Muscle of arm (tissue), 12 donors: ENCODE measurements around the gene HECTD3. TPM values are rescaled to one million over a fixed set of nuclear protein-coding genes. Genes with fewer than 3 reads are reported as not detected.
"Not testable (repeated sequence)": the region's sequence is repeated elsewhere in the genome, so short reads cannot be mapped to it uniquely, and the experiment has no call there.

Source experiments
- DNase-seq: peaks from one replicate; pipeline ENCODE4 v3.0.0-alpha.2; 2013
- polyA plus RNA-seq, 12 donors: library from polyadenylated mRNA; unstranded; fragments of 120-200 nt; gene quantifications; one replicate each; pipeline ENCODE4 v1.2.1, GENCODE V29; 2013; ENCODE audit not compliant: insufficient read length in 12 of 12

HECTD3 gene
- polyA plus RNA-seq, 12 donors: 26.0 to 39.4 (median 30.5) TPM; not detected in 1

DNA sequence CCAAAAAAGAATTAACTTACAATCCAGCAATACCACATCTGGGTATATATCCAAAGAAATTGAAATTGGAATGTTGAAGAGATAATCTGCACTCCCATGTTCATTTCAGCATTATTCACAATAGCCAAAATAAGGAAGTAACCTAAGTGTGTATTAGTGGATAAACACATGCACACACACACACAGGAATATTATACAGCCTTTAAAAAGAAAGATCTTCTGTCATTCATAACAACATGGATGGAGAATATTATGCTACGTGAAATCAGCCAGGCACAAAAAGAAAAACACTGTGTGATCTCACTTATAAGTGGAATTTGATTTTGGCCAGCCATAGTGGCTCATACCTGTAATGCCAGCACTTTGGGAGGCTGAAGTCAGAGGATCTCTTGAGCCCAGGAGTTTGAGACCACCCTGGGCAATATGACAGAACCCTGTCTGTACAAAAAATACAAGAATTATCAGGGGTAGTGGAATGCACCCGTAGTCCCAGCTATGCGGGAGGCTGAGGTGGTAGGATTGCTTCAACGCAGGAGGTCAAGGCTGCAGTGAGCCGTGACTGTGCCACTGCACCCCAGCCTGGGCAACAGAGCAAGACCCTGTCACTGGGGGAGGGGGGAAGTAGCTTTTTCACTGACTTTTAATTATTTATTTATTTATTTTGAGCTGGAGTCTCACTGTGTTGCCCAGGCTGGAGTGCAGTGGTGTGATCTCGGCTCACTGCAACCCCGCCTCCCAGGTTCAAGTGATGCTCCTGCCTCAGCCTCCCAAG lies 15.5 kb downstream of the HECTD3 start:
- DNase-seq: no peak

DNA sequence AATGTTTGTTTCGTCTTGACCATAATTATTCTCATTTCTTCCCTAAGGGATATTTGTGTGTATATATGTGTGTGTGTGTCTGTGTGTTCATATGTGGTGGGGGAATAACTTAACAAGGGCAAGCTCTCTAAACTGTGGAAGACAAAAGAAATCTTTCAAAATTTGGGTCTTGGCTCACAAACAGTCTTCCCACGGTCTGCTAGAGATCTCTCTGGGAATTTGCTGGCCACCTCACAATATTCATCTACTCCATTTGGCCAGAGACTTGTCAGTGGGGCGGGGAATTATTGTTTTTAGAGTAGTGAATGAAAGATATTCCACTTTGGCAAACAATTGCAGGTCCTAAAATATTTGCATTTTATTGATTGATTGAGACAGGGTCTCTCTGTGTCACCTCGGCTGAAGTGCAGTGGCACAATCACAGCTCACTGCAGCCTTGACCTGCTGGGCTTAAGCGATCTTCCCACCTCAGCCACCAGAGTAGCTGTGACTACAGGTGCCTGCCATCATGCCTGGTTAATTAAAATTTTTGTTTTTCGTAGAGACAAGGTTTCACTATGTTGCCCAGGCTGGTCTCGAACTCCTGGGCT lies 16.7 kb downstream of the HECTD3 start:
- peak; percentile 36 for DNase-seq

DNA sequence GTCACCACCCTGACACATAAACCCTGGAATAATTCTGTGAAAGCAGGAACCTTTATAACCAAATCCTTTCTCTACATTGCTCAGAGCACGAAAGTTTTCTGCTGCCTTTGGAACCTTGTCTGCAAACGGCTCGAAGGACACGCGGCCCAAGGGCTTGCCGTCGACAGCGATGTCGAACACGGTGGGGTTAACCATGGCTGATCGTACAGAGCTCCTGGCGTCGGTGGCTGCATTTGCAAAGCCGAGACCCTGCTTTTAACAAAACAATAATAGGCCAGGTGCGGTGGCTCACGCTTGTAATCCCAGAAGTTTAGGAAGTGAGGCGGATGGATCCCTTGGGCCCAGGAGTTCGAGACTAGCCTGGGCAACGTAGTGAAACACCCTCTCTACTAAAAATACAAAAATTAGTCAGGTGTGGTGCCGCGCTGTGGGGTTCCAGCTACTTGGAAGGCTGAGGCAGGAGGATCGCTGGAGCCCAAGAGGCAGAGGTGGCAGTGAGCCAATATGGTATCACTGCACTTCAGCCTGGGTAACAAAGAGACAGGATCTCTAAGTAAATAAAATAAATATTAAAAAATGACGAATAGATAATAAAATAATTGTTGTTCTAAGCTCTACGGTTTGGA lies 22.5 kb downstream of the HECTD3 start:
- no peak for DNase-seq

DNA sequence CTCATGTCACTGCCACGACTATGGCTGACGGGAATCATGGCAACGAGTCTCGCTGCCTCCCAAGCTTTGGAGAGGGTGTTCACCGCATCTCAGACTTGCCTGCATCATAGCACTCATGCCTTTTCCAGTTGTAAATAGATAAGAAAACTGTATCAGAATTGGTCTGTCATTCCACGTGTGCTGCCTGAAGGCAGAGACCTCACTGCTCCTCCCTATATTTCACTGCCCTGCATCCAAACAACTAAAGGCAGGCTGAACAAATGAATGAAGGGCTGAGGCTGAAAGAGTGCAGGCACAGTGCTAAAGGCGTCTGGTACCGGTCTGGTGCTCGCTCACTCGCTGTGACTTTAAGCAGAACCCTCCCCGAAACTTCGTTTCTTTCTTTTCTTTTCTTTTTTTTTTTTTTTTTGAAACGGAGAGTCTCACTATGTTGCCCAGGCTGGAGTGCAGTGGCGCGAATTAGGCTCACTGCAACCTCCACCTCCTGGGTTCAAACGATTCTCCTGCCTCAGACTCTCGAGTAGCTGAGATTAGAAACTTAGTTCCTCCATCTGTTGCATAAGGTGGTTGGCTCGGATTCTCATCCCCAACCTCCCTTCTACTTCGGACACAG lies 25.3 kb downstream of the HECTD3 start:
- no peak for DNase-seq

DNA sequence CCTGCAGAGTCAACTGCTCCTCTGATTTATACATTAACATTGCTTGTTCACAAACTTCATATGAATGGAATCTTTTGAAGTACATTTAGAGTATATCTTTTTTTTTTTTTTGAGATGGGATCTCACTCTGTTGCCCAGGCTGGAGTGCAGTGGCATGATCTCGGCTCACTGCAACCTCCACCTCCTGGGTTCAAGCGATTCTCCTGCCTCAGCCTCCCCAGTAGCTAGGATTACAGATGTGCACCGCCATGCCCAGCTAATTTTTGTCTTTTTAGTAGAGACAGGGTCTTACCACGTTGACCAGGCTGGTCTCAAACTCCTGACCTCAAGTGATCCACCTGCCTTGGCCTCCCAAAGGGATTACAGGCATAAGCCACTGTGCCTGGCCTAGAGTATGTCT lies 33.8 kb downstream of the HECTD3 start:
- DNase-seq: not testable (repeated sequence)

DNA sequence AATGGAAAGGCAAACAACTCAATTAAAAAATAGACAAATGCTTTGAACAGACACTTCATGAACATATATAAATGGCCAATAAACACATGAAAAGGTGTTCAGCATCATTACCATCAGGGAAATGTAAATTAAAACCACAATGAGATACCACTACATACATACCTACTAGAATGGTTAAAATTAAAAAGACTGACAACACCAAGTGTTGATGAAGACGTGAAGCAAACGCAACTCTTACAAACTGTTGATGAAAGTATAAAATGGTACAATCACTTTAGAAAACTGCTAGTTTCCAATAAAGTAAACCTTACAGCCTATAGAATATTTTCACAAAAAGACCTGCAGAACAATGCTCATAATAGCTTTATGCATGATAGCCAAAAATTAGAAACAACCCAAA lies 34.9 kb downstream of the HECTD3 start:
- no peak for DNase-seq

DNA sequence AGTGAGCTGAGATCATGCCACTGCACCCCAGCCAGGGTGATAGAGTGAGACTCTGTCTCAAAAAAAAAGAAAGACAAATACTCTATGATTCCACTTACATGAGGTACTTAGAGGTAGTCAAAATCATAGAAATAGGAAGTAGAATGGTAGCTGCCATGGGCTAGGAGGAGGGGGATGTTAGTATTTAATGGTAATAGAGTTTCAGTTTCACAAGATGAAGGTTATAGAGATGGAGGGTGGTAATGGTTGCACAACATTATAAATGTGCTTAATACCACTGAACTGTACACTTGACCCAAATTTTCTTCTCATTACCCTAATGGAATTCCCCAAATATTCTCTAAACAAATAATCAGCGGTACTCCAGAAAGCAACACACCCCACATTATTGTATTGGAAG lies 37.5 kb downstream of the HECTD3 start:
- no peak for DNase-seq

DNA sequence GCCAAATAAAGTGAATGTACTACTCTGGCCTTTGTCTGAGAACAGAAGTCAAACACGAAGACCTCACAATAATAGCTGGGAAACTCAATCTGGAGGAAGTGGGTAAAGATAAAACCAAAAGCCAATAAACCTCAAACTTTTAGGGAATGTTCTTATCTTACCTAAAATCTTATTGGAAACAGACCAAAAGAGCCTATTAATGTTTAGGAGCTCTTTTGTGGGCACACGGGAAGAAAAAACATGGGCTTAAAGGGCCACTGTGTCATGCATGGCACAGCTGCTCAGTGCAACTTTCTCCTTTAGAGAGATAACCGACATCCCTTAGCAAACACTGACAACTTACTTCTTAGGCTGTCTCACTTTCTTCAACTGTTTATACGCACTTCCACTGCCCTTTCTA lies 40.8 kb downstream of the HECTD3 start:
- no peak for DNase-seq

DNA sequence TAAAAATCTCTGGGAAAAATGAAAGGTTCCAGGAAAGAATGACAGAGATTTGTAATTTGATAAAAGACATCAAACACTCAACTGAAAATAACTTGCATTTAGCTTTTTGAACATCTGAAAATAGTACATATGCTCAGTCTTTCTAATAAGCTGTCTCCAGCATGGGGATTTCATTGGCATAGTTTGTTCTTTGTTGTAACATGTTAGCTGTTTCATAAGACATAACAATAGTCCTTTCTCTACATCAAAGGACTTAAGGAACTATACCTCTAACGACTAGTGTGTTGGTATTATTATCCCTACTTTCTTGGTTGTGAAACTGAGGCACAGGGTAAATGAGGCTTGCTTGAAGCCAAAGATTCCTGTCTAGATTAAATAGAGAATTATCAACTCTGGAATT lies 46.7 kb downstream of the HECTD3 start:
- DNase-seq: no peak

DNA sequence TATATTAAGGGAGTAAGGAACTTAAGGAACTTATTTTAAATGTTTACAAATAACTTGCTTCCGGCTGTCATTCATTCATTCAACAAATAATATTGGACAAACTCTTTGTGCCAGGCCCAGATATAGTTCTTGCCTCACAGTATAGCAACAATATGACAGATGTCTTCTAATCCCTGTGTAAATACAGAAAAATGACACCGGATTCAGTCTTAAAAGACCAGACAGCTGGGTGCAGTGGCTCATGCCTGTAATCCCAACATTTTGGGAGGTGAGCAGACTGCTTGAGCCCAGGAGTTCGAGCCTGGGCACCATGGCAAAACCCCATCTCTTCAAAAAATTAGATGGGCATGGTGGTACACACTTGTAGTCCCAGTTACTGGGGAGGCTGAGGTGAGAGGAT lies 48.4 kb downstream of the HECTD3 start:
- DNase-seq: no peak

DNA sequence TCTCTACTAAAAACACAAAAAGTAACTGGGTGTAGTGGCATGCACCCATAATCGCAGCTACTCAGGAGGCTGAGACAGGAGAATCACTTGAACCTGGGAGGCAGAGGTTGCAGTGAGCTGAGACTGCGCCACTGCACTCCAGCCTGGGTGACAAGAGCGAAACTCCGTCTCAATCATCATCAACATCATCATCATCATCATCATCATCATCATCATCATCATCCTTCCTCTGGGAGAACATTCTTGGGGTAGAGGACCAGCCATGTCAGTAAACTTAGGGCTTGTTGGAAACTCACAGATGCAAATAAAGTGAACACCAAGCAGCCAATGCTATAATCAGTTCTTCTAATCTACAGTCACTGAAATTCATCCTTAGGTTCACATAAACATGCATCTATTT lies 49.1 kb downstream of the HECTD3 start:
- not testable (repeated sequence) for DNase-seq

DNA sequence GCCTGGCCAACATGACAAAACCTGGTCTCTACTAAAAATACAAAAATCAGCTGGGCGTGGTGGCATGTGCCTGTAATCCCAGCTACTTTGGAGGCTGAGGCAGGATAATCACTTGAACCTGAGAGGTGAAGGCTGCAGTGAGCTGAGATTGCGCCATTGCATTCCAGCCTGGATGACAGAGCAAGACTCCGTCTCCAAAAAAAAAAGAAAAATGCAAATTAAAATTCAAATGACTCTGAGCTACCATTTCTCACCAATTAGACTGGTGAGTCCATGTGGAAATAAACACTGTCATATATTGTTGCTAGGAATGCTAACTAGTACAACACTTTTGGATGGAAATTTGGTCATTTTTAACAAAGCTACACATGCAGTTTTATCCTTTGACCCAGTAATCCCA lies 53.6 kb downstream of the HECTD3 start:
- DNase-seq: not testable (repeated sequence)

DNA sequence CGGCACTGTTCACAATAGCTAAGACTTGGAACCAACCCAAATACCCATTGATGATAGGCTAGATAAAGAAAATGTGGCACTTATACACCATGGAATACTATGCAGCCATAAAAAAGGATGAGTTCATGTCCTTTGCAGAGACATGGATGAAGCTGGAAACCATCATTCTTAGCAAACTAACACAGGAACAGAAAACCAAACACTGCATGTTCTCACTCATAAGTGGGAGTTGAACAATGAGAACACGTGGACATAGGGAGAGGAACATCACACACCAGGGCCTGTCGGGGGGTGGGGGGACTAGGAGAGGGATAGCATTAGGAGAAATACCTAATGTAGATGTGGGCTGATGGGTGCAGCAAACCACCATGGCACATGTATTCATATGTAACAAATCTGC lies 55.0 kb downstream of the HECTD3 start:
- not testable (repeated sequence) for DNase-seq

Other genes starting within 250 kb of the HECTD3 start
- gene RPS8, start 235.8 kb downstream of the HECTD3 start, polyA plus RNA-seq: 1,000 to 10,000 TPM; 2,504 to 4,101 (median 2,818) TPM
- gene BEST4, start 223.2 kb downstream of the HECTD3 start, polyA plus RNA-seq: 1 to 10 TPM in 1 of 12 donors, under 1 TPM in 10, not detected in 1; 0.10 to 7.0 (median 0.29) TPM
- gene PLK3, start 210.9 kb downstream of the HECTD3 start, polyA plus RNA-seq: 10 to 100 TPM in 9 of 12 donors, 1 to 10 TPM in 2, not detected in 1; 6.9 to 19.2 (median 11.9) TPM
- under 1 TPM in 6 of 12 donors, not detected in 6; 0.17 to 0.45 (median 0.32) TPM for gene DYNLT4, start 204.0 kb downstream of the HECTD3 start, polyA plus RNA-seq
- 10 to 100 TPM in 4 of 12 donors, 1 to 10 TPM in 7, not detected in 1; 4.2 to 12.8 (median 6.9) TPM for gene BTBD19, start 202.8 kb downstream of the HECTD3 start, polyA plus RNA-seq
- gene PTCH2, start 168.1 kb downstream of the HECTD3 start, polyA plus RNA-seq: 10 to 100 TPM in 4 of 12 donors, 1 to 10 TPM in 7, not detected in 1; 5.6 to 49.7 (median 8.7) TPM
- 10 to 100 TPM in 11 of 12 donors, not detected in 1; 10.2 to 31.2 (median 28.1) TPM for gene EIF2B3, start 24.7 kb downstream of the HECTD3 start, polyA plus RNA-seq
- gene UROD, start 930 bp upstream of the HECTD3 start, polyA plus RNA-seq: 100 to 1,000 TPM in 1 of 12 donors, 10 to 100 TPM in 10, not detected in 1; 61.9 to 145 (median 74.9) TPM
- gene ZSWIM5, start 195.3 kb upstream of the HECTD3 start, polyA plus RNA-seq: 1 to 10 TPM in 2 of 12 donors, under 1 TPM in 9, not detected in 1; 0.32 to 1.7 (median 0.57) TPM